Aorta (tissue), 5 donors: ENCODE results near the gene JPH3. TPM values are rescaled to one million over a fixed set of nuclear protein-coding genes. Genes with fewer than 3 reads are reported as not detected.

ENCODE experiments used
- ATAC-seq: fragments of 200-7000 bp; cut with Tn5 transposase; one replicate; pipeline ENCODE4 v1.9.1; 2022; ENCODE audit warnings: moderate library complexity; ENCODE audit not compliant: low FRiP score
- DNase-seq, 2 donors: peaks; one replicate each; pipeline ENCODE4 v3.0.0-alpha.2; 2020
- H3K27ac ChIP-seq, 2 donors: one replicate each; pipeline ENCODE4 v1.5.1; 2013; ENCODE audit warnings: low read length in 2 of 2, mild to moderate bottlenecking in 2 of 2, moderate library complexity in 2 of 2, control low read depth in 1 of 2, inconsistent platforms in 1 of 2, low read depth in 1 of 2
- H3K27me3 ChIP-seq, 2 donors: one replicate each; pipeline ENCODE4 v1.6.1; 2013; ENCODE audit warnings: control low read depth in 1 of 2, low read length in 1 of 2, mild to moderate bottlenecking in 1 of 2, moderate library complexity in 1 of 2; ENCODE audit not compliant: insufficient read depth in 2 of 2, control insufficient read depth in 1 of 2
- H3K36me3 ChIP-seq, 2 donors: one replicate each; pipeline ENCODE4 v1.6.1; 2013; ENCODE audit warnings: control low read depth in 1 of 2, low read length in 1 of 2, mild to moderate bottlenecking in 1 of 2; ENCODE audit not compliant: insufficient read depth in 2 of 2, control insufficient read depth in 1 of 2
- H3K4me1 ChIP-seq, 2 donors: one replicate each; pipeline ENCODE4 v1.6.1; 2013; ENCODE audit warnings: low read length in 2 of 2, control low read depth in 1 of 2, mild to moderate bottlenecking in 1 of 2, moderate library complexity in 1 of 2; ENCODE audit not compliant: insufficient read depth in 2 of 2, control insufficient read depth in 1 of 2
- H3K4me3 ChIP-seq, 2 donors: one replicate each; pipeline ENCODE4 v1.5.1; 2013; ENCODE audit warnings: low read length in 2 of 2, control low read depth in 1 of 2, mild to moderate bottlenecking in 1 of 2
- H3K9me3 ChIP-seq: one replicate; pipeline ENCODE4 v1.6.1; 2013; ENCODE audit warnings: mild to moderate bottlenecking, low read length; ENCODE audit not compliant: control insufficient read depth
- WGBS, 2 donors: extraction: QIAGEN DNeasy Blood & Tissue Kit; methylation state at CpG; one replicate each; pipeline ENCODE4 v1.1.7; 2013; 5-methylcytosine and 5-hydroxymethylcytosine counted together
- intact Hi-C, 2 donors: fragments of 100-400 bp; cut with DNase I; formaldehyde crosslinking; loops; one replicate each; pipeline versions ENCODE4 v1.14.2 to v1.15.0; 2022
- polyA plus RNA-seq, 2 donors: library from polyadenylated mRNA; stranded (reverse); fragments of 200-250 nt; gene quantifications; one replicate each; pipeline ENCODE4 v1.2.3, GENCODE V29; 2013
- total RNA-seq, 2 donors: library from RNA; stranded (reverse); fragmentation: NEBNext Ultra II Directional; extraction: Animal tissue kit (Norgen Biotek cat#: 25700); gene quantifications; one replicate each; pipeline ENCODE4 v1.2.1, GENCODE V29; 2021
- donor health status: healthy with polysubstance abuse.
- donor health status: Bipolar disorder and iron deficiency.
- donor health status: DM: no; HTN: no; CAD: no.
- donor health status: DM: no; HTN: no; CAD: no.
- donor health status: DM: yes; HTN: yes; CAD: no.

JPH3 gene
- total and polyA plus RNA-seq, 4 donors = 0.21 to 0.26 TPM; not detected in 2

- WGBS, 2 donors = 68 to 71% methylated on average over 7 of the region's 7 CpGs
- ATAC-seq = no peak
- Histone ChIP-seq H3K9me3 (peaks cover 8% of the 10 kb centered on the region), H3K4me1 (no peaks in the 10 kb centered on the region), H3K27ac (no peak overlapping the region), H3K4me3 (no peak overlapping the region), H3K27me3 (no peaks in the 10 kb centered on the region), H3K36me3 (no peaks in the 10 kb centered on the region)
- no peak for DNase-seq
- intact Hi-C loops = no loop called here
Observed at GRCh38 chr16:87657621-87658192, 55.4 kb downstream of the JPH3 start.

DNA sequence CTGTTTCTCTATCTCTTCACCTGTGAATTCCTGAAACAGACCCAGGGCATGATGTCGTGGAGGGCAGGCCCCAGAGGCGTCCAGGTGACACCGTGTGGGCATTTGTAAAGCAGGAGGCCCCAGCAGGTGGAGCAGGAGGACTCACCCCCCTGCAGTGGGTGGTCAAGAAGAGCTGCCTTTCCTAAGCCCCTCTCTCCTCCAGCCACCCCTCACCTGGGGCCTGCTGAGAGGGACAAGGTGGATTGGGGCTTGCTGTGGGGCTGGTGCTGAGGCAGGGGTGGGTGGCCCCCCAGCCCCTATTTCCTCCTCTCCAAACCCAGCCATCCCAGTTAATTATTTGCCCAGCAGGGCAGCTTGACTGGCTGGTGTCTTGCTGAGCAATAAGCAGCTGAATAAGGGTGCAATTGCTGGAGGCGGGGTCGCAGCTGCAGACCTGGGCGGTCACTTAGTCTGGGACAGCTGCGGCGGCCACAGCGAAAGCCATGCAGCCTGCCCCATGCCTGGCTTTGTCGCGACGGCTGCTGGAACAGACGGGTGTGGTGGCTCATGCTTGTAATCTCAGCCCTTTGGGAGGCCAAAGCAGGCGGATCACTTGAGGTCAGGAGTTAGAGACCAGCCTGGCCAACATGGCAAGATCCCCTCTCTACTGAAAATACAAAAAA is 56.4 kb downstream of the JPH3 start:
- H3K27me3 ChIP-seq = no peaks in the 10 kb centered on the region
- intact Hi-C loops = no loop called here

GRCh38 chr16:87661561-87661960 is 59.3 kb downstream of the JPH3 start:
- WGBS, 2 donors = 11% methylated on average over 16 of the region's 16 CpGs
- Histone ChIP-seq H3K4me3 (no peak overlapping the region), H3K36me3 (no peaks in the 10 kb centered on the region), H3K9me3 (peaks cover 8% of the 10 kb centered on the region), H3K4me1 (no peaks in the 10 kb centered on the region), H3K27ac (no peak overlapping the region), H3K27me3 (no peaks in the 10 kb centered on the region)
- DNase-seq (peak in 1 of 2 donors; percentile 66), ATAC-seq (no peak)
- intact Hi-C loops = no loop called here

More for the DNA sequence above, 56.4 kb downstream of the JPH3 start:
- Histone ChIP-seq H3K36me3 (no peaks in the 10 kb centered on the region), H3K4me1 (no peaks in the 10 kb centered on the region), H3K27ac (no peak overlapping the region), H3K9me3 (peaks cover 8% of the 10 kb centered on the region), H3K4me3 (no peak overlapping the region)
- WGBS, 2 donors = 37 to 44% methylated on average over 14 of the region's 14 CpGs
- no peak for ATAC-seq
- DNase-seq = no peak

DNA sequence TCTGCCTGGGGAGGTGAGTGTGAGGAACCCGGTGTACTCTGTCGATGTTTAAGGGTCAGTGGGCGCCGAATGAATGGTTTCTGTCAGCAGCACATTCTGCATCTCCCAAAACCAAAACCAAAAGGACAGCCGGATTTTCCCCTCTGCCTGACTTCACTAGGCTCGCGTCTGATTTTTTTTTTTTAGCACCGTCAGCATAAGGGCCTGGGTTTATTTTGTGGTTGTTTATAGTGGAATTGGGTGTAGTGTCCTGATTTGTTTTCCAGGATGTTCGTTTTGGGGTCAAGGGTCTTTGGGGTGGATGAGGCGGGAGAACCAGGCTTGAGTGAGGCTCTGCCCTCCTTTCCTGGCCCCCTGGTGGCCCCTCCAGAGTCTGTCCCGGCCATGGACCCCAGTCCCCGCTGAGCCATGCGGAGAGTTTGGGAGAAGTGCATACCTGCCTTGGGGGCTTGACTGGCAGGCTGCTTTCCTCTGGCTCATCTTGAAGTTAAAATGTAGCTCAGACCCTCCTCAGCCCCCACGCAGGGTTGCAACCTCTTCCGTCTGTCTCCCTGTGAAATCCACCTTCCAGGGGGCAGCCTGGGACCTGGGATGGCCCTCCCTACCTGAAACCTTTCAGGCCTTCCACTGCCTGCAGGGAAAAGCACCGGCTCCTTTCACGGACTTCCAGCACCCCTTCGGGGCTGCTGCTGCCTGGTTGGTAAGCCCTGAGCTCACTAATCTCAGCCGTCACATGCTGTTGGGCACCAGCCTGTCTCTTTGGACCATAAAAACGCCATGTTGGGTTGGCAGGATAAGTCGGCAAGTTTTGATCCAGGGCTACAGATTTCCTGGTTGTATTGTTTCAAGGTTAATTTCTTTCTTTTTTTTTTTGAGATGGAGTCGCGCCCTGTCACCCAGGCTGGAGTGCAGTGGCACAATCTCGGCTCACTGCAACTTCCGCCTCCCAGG is 60.2 kb downstream of the JPH3 start:
- H3K9me3 ChIP-seq = peaks cover 6% of the 10 kb centered on the region
- no peaks in the 10 kb centered on the region for H3K36me3 ChIP-seq
- H3K27ac ChIP-seq = no peak overlapping the region
- ATAC-seq = no peak
- no peaks in the 10 kb centered on the region for H3K27me3 ChIP-seq
- 78 to 79% methylated on average over 25 of the region's 25 CpGs for WGBS, 2 donors
- intact Hi-C loops = no loop called here
- no peaks in the 10 kb centered on the region for H3K4me1 ChIP-seq
- H3K4me3 ChIP-seq = no peak overlapping the region
- no peak for DNase-seq

DNA sequence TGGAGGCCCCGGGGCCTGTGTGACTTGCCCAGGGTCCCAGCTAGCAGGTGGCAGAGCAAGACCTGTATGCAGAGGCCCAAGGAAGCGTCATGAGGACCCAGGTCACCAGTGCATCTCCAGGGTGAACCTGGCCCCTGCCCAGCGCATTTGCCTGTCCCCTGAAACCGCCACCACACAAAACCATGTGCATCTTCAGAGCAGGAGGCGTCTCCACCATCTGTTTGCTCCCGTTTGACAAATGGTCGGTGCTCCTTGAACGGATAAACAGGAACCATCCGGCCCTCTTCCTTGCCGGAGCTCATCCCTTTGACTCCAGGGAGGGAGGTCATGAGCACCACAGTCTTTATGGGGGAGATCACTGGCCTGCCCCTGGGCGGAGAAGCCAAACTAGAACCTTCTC is 62.5 kb downstream of the JPH3 start:
- ATAC-seq (no peak), DNase-seq (no peak)
- Histone ChIP-seq H3K27me3 (no peaks in the 10 kb centered on the region), H3K27ac (no peak overlapping the region), H3K9me3 (no peaks in the 10 kb centered on the region), H3K4me1 (no peaks in the 10 kb centered on the region), H3K36me3 (no peaks in the 10 kb centered on the region), H3K4me3 (no peak overlapping the region)
- intact Hi-C loops = no loop called here
- 39 to 55% methylated on average over 11 of the region's 11 CpGs for WGBS, 2 donors

DNA sequence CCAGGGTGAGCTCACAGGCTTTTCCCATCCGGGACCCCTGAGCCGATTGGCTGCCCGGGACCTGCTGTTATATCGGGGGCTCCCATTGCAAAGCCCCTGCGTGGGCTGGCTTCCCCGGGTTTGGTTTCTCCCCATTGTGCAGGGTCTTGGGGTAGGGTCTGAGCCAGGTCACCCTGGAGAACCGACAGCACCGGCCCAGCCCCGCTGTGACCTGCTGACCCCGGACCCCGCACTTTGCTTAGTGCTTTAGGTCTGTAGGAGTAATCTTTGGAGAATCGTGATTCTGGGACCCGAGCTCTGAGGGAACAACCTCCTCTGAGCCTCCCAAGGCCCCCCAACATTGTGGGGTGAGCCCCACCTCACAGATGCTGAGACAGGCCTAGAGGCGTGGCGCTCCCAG is 62.9 kb downstream of the JPH3 start:
- H3K27me3 ChIP-seq = no peaks in the 10 kb centered on the region
- ATAC-seq = no peak
- H3K4me1 ChIP-seq = no peaks in the 10 kb centered on the region
- intact Hi-C loops = no loop called here
- no peaks in the 10 kb centered on the region for H3K36me3 ChIP-seq
- no peak for DNase-seq
- no peak overlapping the region for H3K27ac ChIP-seq
- H3K4me3 ChIP-seq = no peak overlapping the region
- WGBS, 2 donors = 80 to 83% methylated on average over 15 of the region's 15 CpGs
- H3K9me3 ChIP-seq = no peaks in the 10 kb centered on the region

- WGBS, 2 donors = 71 to 73% methylated on average over 16 of the region's 16 CpGs
- ATAC-seq = no peak
- H3K27me3 ChIP-seq = no peaks in the 10 kb centered on the region
Observed at GRCh38 chr16:87666919-87667318, 64.6 kb downstream of the JPH3 start.

DNA sequence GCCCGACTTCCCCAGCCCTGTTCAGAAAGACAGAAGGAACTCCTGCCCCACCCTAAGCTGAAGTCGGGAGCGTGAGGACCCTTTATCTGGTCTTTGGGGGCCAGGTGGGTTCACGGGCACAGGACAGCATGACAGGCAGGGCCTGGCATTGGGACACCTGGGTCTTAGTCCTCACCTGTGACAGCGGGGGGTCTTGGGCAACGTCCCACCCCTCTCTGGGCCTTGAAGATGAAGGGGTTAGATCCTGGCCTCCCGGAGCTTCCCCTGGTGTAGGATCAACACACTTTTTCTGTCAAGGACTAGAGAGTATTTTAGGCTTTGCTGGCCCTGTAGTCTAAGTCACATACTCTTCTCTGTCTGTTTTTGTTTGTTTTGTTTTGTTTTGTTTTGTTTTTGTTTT is 65.1 kb downstream of the JPH3 start:
- intact Hi-C loops = no loop called here
- H3K4me1 ChIP-seq = no peaks in the 10 kb centered on the region
- H3K27ac ChIP-seq = no peak overlapping the region
- no peak overlapping the region for H3K4me3 ChIP-seq
- ATAC-seq (no peak), DNase-seq (no peak)
- no peaks in the 10 kb centered on the region for H3K27me3 ChIP-seq
- H3K36me3 ChIP-seq = no peaks in the 10 kb centered on the region
- 77 to 78% methylated on average over 7 of the region's 7 CpGs for WGBS, 2 donors
- H3K9me3 ChIP-seq = no peaks in the 10 kb centered on the region

More at GRCh38 chr16:87666919-87667318, 64.6 kb downstream of the JPH3 start:
- H3K9me3 ChIP-seq = no peaks in the 10 kb centered on the region
- H3K4me3 ChIP-seq = no peak overlapping the region
- no peak for DNase-seq
- no peaks in the 10 kb centered on the region for H3K4me1 ChIP-seq
- H3K36me3 ChIP-seq = no peaks in the 10 kb centered on the region
- no peak overlapping the region for H3K27ac ChIP-seq
- intact Hi-C loops = no loop called here
